ENCODE data around the gene GK.

GRCh38 chrX:30613721-30614120 is 39.5 kb upstream of the GK start:
- TF ChIP-seq SUZ12 (IDR thresholded peaks at IDR 0.05) (no peak), L3MBTL2 (conservative IDR thresholded peaks at IDR 0.05) (no peak), ELF4 (IDR thresholded peaks at IDR 0.05) (no peak), NFRKB (IDR thresholded peaks at IDR 0.05) (no peak), LEF1 (IDR thresholded peaks at IDR 0.05; ENCODE audit: borderline replicate concordance) (no peak)

Data from HEK293T (cell line).